CD4-positive, alpha-beta T cell treated with Interleukin-15 for 4 hours (primary cell): Measurements from ENCODE around the gene NPIPA8.
"Not testable (repeated sequence)": the region's sequence is repeated elsewhere in the genome, so short reads cannot be mapped to it uniquely, and the experiment has no call there.

Source experiments
- DNase-seq: peaks from one replicate; pipeline ENCODE4 v3.0.0-alpha.2; 2020; ENCODE audit warnings: low spot score

NPIPA8 gene

GRCh38 chr16:18276756-18277155 is 59.8 kb downstream of the NPIPA8 start:
- not testable (repeated sequence) for DNase-seq

DNA sequence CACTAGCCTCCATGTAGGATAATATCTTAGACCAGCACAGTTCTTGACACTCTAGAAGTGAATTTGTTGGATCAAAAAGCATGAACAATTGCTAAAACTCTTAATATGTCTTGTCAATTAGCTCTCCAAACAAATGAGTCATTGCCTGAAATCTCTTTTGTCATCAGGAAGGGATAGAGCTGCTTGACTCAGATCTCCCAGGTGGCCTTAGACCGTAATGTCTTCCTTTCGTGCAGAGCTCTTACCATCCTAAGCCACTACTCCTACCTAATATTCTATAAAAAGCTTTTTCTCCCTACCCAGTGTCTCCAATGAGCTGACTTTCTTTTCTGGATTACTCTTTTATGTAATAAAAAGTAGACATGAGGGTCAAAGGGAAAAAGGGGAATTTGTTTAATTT is 66.4 kb downstream of the NPIPA8 start:
- not testable (repeated sequence) for DNase-seq
